ENCODE results near the gene PARVG. TPM values are rescaled to one million over a fixed set of nuclear protein-coding genes. Genes with fewer than 3 reads are reported as not detected.

Gene PARVG
- total RNA-seq, 1 experiment from 2014 or later, result 1.3 TPM

- Mint-ChIP-seq H3K9me3 (peaks cover 24% of the 10 kb centered on the region in 2 experiments), H3K27ac (no peak overlapping the region), H3K36me3 (ENCODE audit: insufficient read depth in 1 of 3, low read depth in 3 of 3) (peaks cover 20 to 27% (median 27%) of the 10 kb centered on the region in 3 experiments), H3K4me1 (peaks cover 20 to 28% of the 10 kb centered on the region in 2 experiments), H3K27me3 (ENCODE audit: low read depth) (no peaks in the 10 kb centered on the region; the same call in none of the 2 replicates), H3K4me3 (no peak overlapping the region)
- H2BK5ac ChIP-seq (ENCODE audit: insufficient read length, low read length), result no peak overlapping the region
- H2BK12ac ChIP-seq (ENCODE audit: insufficient read length, low read depth, low read length), result no peak overlapping the region
- no peak overlapping the region for H2BK15ac ChIP-seq (ENCODE audit: low read depth, low read length)
- no peak overlapping the region for H2AFZ ChIP-seq (ENCODE audit: low read length)
- H3K4me1 ChIP-seq (ENCODE audit: insufficient read depth, low read length), result peaks cover 3% of the 10 kb centered on the region
- no peak overlapping the region for H3K18ac ChIP-seq (ENCODE audit: insufficient read length, low read depth, low read length)
- H4K20me1 ChIP-seq (ENCODE audit: control insufficient read depth, insufficient read depth, insufficient read length), result no peaks in the 10 kb centered on the region
- H3K9ac ChIP-seq (ENCODE audit: extremely low read depth, insufficient read length, low read length), result no peak overlapping the region
- H2AK5ac ChIP-seq (ENCODE audit: insufficient read length, low read length), result no peak overlapping the region
- no peak for DNase-seq
- no peak overlapping the region for H2BK120ac ChIP-seq (ENCODE audit: low read depth, low read length, poor library complexity, severe bottlenecking)
- no CpG with 5 or more reads among the region's 6 CpGs for WGBS (ENCODE audit: extremely low coverage, insufficient read length, low lambda C conversion rate)
- no peak overlapping the region for H3T11ph ChIP-seq (ENCODE audit: low read length)
- no peak overlapping the region for H3K23ac ChIP-seq (ENCODE audit: insufficient read length, low read depth, low read length)
- H4K8ac ChIP-seq (replicated peaks; ENCODE audit: insufficient read length, low read depth, low read length), result no peak overlapping the region
- H3K79me1 ChIP-seq (ENCODE audit: insufficient read depth, low read depth, low read length, poor library complexity, severe bottlenecking), result no peaks in the 10 kb centered on the region
- TF ChIP-seq CTCF (conservative IDR thresholded peaks at IDR 0.05), result no peak
- no peak overlapping the region for H4K5ac ChIP-seq (ENCODE audit: insufficient read length, low read depth, low read length)
- no peak overlapping the region for H3K14ac ChIP-seq (ENCODE audit: insufficient read depth, low read length)
- peaks cover 22% of the 10 kb centered on the region for H3K9me3 ChIP-seq (ENCODE audit: control insufficient read depth, low read depth, low read length)
- H3K79me2 ChIP-seq (ENCODE audit: insufficient read depth, low read length), result no peaks in the 10 kb centered on the region
- H3K23me2 ChIP-seq (ENCODE audit: insufficient read length, low read depth, low read length, poor library complexity, severe bottlenecking), result no peaks in the 10 kb centered on the region
- H2BK20ac ChIP-seq (ENCODE audit: low read depth, low read length, poor library complexity, severe bottlenecking), result no peak overlapping the region
- H3K4me2 ChIP-seq (ENCODE audit: insufficient read depth, insufficient read length, low read length), result no peak overlapping the region
- H3K56ac ChIP-seq (ENCODE audit: insufficient read length, low read depth, low read length), result no peak overlapping the region
- H4K91ac ChIP-seq (ENCODE audit: insufficient read length, low read depth, low read length), result no peak overlapping the region
- H3K27ac ChIP-seq (ENCODE audit: insufficient read length, low read depth, low read length), result no peak overlapping the region
- no peaks in the 10 kb centered on the region for H3K27me3 ChIP-seq (ENCODE audit: insufficient read depth, low read length)
- H3K4ac ChIP-seq (ENCODE audit: low read depth, low read length), result no peak overlapping the region
Observed at GRCh38 chr22:44133161-44133560, 47.6 kb upstream of the PARVG start.

Measured in H9 (cell line).